ENCODE results near the gene SLC39A5. TPM values are rescaled to one million over a fixed set of nuclear protein-coding genes. Genes with fewer than 3 reads are reported as not detected.

Gene SLC39A5
- total and polyA plus RNA-seq, 2 of the 13 experiments (the other 11 are each of a cell fraction or from before 2014, with no cell fraction given), result 59.7 to 101 TPM

DNA sequence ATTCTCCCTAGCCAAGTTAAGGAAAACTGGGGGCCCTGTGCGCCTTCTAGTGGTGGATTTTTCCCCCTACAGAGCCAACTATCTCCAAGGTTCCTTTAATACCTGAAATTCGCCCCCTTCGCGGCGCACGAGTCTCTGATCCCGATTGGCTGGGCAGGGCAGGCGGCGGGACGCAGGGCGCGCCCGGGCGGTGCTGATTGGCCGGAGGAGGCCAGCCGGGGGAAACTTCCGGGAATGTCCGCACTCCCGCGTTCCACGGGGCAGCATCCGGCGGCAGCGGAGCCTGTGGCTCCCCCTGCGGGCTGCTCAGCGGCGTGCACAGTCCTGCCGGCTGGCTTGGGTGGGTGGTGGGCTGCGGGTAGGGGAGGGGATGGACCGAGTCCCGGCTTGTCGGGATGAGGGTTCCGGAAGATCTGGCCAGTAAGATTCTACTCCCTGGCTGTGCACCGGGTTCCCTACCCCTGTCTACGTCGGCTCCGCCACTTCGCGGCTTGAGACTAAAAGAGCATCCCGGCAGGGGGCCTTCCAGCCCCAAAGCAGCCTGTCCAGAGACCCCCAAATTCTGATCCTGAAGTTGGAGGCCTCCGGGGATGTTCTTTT is 5.6 kb upstream of the SLC39A5 start, which contains the start of gene NABP2 (continued):
- TF ChIP-seq ZNF446 (CRISPR knock-in tag; IDR thresholded peaks at IDR 0.05), result no peak
- peak; percentile 96 for TF ChIP-seq ELF1 (CRISPR knock-in tag; IDR thresholded peaks at IDR 0.05)
- 0 out of 2 replicates have a peak, but pooled peaks have one; percentile 65 for TF ChIP-seq ZNF180 (CRISPR knock-in tag; IDR thresholded peaks at IDR 0.05; ENCODE audit: borderline replicate concordance, low read depth)
- no peak for TF ChIP-seq ZNF232 (CRISPR knock-in tag; IDR thresholded peaks at IDR 0.05; ENCODE audit: borderline replicate concordance)
- peak; percentile 70; the same call in 1 of the 2 replicates for TF ChIP-seq MYC (CRISPR knock-in tag; IDR thresholded peaks at IDR 0.05; ENCODE audit: borderline replicate concordance)
- no peak for TF ChIP-seq ZNF496 (CRISPR knock-in tag; IDR thresholded peaks at IDR 0.05; ENCODE audit: insufficient replicate concordance)
- no peak for TF ChIP-seq ZNF225 (CRISPR knock-in tag; IDR thresholded peaks at IDR 0.05)
- peak; percentile 33; the same call in 1 of the 2 replicates for TF ChIP-seq RXRB (CRISPR knock-in tag; IDR thresholded peaks at IDR 0.05; ENCODE audit: borderline replicate concordance)
- TF ChIP-seq SMAD3 (CRISPR knock-in tag; IDR thresholded peaks at IDR 0.05), result peak; percentile 34; the same call in 1 of the 2 replicates
- TF ChIP-seq, protein P1, sequence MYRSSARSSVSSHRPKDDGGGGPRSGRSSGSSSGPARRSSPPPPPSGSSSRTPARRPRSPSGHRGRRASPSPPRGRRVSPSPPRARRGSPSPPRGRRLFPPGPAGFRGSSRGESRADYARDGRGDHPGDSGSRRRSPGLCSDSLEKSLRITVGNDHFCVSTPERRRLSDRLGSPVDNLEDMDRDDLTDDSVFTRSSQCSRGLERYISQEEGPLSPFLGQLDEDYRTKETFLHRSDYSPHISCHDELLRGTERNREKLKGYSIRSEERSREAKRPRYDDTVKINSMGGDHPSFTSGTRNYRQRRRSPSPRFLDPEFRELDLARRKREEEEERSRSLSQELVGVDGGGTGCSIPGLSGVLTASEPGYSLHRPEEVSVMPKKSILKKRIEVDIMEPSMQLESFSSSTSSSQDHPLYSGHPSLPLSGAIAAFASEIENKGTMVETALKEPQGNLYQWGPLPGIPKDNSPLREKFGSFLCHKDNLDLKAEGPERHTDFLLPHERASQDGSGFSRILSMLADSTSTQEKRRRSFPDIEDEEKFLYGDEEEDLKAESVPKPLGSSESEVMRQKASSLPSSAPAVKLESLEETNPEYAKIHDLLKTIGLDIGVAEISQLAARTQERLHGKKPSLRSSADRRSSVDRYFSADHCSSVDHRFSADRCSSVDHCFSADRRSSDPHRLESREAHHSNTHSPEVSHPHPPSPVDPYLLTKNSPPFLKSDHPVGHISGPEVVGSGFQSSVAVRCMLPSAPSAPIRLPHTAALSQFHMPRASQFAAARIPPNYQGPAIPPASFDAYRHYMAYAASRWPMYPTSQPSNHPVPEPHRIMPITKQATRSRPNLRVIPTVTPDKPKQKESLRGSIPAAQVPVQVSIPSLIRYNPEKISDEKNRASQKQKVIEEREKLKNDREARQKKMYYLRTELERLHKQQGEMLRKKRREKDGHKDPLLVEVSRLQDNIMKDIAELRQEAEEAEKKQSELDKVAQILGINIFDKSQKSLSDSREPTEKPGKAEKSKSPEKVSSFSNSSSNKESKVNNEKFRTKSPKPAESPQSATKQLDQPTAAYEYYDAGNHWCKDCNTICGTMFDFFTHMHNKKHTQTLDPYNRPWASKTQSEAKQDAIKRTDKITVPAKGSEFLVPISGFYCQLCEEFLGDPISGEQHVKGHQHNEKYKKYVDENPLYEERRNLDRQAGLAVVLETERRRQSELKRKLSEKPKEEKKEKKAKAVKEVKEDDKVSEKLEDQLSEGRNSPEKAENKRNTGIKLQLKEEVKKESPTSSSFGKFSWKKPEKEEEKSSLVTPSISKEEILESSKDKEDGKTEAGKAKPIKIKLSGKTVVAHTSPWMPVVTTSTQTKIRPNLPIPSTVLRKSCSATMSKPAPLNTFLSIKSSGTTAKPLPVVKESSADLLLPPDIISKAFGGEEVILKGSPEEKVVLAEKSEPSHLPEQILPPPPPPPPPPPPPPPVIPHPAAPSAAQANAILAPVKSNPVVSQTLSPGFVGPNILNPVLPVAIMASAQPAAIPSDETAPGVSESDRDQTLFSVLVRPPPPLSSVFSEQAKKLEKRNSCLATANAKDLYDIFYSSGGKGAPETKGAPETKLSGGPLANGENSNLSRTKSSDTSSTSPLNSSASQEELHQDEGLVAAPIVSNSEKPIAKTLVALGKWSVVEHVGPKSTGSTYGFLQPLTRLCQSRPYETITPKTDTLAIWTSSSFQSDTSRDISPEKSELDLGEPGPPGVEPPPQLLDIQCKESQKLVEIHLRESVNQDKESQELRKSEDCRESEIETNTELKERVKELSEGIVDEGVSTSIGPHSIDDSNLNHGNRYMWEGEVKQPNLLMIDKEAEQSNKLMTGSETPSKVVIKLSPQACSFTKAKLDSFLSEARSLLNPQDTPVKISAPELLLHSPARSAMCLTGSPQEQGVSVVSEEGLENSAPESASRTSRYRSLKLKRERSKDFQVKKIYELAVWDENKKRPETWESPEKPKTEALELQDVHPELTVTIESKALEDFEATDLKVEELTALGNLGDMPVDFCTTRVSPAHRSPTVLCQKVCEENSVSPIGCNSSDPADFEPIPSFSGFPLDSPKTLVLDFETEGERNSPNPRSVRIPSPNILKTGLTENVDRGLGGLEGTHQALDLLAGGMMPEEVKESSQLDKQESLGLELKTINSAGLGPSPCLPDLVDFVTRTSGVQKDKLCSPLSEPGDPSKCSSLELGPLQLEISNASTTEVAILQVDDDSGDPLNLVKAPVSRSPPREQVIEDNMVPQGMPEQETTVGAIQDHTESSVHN (CRISPR knock-in tag; IDR thresholded peaks at IDR 0.05), result no peak
- TF ChIP-seq IKZF1 (IDR thresholded peaks at IDR 0.05), result no peak
- TF ChIP-seq DZIP1 (CRISPR knock-in tag; IDR thresholded peaks at IDR 0.05), result peak; percentile 50; the same call in 1 of the 2 replicates
- 0 out of 2 replicates have a peak, but pooled peaks have one; percentile 28 for TF ChIP-seq ZNF747 (CRISPR knock-in tag; IDR thresholded peaks at IDR 0.05; ENCODE audit: borderline replicate concordance)
- TF ChIP-seq NRL (CRISPR knock-in tag; IDR thresholded peaks at IDR 0.05; ENCODE audit: borderline replicate concordance), result no peak
- TF ChIP-seq TCF7L2 (IDR thresholded peaks at IDR 0.05; ENCODE audit: low read depth, low read length), result no peak
- TF ChIP-seq ZFP91 (CRISPR knock-in tag; IDR thresholded peaks at IDR 0.05; ENCODE audit: borderline replicate concordance), result peak; percentile 99
- TF ChIP-seq RAD21 (CRISPR knock-in tag; IDR thresholded peaks at IDR 0.05), result peak; percentile 80

Measured in HepG2 (cell line).